Activated naive CD4-positive, alpha-beta T cell treated with anti-CD3 and anti-CD28 coated beads, Interleukin-2, amount 50 U/mL, for 72 hours (primary cell): ENCODE results near the gene FBRSL1. TPM values are rescaled to one million over a fixed set of nuclear protein-coding genes. Genes with fewer than 3 reads are reported as not detected.

Experiments used
- ATAC-seq, 2 donors: fragments of 150-1000 bp; cut with Tn5 transposase; 2 replicates each; pipeline ENCODE4 v1.10.0; 2021; ENCODE audit warnings: mild to moderate bottlenecking in 2 of 2, moderate library complexity in 2 of 2
- DNase-seq, 2 donors: peaks; one replicate each; pipeline ENCODE4 v3.0.0; 2021 to 2022; ENCODE audit warnings: low spot score in 2 of 2
- H3K27ac Mint-ChIP-seq, 2 donors: one replicate each; pipeline ENCODE4 v1.8.0; 2022; ENCODE audit warnings: mild to moderate bottlenecking in 2 of 2, mixed read lengths in 2 of 2
- H3K36me3 Mint-ChIP-seq, 2 donors: one replicate each; pipeline ENCODE4 v1.8.0; 2022; ENCODE audit warnings: mixed read lengths in 2 of 2
- H3K9me3 Mint-ChIP-seq, 2 donors: one replicate each; pipeline ENCODE4 v1.8.0; 2022; ENCODE audit warnings: mixed read lengths in 2 of 2
- total RNA-seq, 2 donors: library from RNA; stranded (reverse); gene quantifications; one replicate each; pipeline ENCODE4 v1.2.3, GENCODE V29; 2022

Gene FBRSL1
- total RNA-seq, 2 donors from 2014 or later, result 30.8 to 37.8 TPM

DNA sequence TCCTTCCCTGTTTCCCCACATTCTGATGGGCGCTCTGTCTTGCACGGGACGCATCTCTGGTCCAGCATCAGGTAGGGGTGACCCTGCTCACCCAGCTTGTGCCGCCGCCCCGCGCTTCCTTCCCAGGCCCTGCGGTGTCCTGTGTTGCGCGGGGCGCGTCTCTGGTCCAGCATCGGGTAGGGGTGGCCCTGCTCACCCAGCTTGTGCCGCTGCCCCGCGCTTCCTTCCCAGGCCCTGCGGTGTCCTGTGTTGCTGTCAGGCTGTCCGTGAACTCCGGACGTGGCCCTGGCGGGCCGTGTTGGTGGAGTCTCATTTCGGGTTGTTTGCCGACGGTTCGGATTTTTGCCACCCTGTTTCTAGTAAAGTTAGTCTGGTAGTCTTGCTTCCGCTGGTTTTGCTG, 6.8 kb downstream of the FBRSL1 start:
- no peak for ATAC-seq

DNA sequence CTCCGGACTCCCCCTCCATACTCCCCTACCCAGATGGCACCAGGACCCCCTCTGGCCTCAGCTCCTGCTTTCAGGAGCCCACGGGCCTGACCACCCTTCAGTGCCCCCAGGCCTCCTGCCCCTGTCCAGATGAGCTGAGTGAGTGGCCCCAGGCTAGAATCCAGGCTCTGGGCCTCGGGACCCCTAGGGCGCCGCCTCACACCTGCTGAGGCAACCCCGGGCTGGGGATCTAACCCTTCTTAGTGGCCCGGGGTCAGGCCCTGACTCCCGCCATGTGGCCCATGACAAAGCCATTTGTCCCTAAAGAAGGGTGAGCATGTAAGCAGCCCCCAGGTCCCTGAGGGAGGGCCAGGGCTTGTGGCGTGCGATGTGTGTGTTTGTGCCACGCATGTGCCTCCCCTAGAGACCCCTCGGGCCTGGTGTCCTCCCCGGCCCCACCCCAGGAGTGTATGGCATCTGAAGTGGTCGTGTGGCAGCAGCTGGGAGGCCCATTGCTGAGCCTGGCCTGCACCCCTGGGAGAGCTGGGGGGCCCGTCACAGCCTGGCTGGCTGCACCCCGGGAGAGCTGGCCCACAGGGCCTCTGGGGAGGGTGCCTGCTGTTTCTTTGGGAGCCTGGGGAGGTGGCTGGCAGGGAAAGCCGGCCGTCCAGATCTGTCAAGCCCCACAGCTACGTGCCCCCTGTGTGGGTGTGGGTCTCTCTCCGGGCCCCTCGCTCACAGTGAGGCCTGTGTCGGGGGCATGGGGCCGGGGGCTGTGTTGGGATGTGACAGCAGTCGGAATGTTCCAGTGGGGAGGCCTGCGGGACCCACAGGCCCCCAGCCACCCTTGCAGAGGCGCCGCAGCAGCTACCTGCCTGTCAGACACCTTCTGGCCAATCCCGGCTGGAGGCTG, 7.8 kb downstream of the FBRSL1 start:
- H3K9me3 Mint-ChIP-seq, result no peaks in the 10 kb centered on the region
- peak overlapping the region; percentile 36 to 77 for H3K27ac Mint-ChIP-seq
- DNase-seq (no peak), ATAC-seq (no peak)
- no peaks in the 10 kb centered on the region for H3K36me3 Mint-ChIP-seq

More for the DNA sequence above, 6.8 kb downstream of the FBRSL1 start:
- Mint-ChIP-seq H3K36me3 (no peaks in the 10 kb centered on the region), H3K9me3 (no peaks in the 10 kb centered on the region), H3K27ac (peak overlapping the region; percentile 6 to 77)
- no peak for DNase-seq

- no peaks in the 10 kb centered on the region for H3K9me3 Mint-ChIP-seq
- no peak for ATAC-seq
- no peak for DNase-seq
- H3K27ac Mint-ChIP-seq, result no peak overlapping the region
- H3K36me3 Mint-ChIP-seq, result no peaks in the 10 kb centered on the region
These were observed 9.0 kb downstream of the FBRSL1 start for GRCh38 chr12:132498931-132499330.

DNA sequence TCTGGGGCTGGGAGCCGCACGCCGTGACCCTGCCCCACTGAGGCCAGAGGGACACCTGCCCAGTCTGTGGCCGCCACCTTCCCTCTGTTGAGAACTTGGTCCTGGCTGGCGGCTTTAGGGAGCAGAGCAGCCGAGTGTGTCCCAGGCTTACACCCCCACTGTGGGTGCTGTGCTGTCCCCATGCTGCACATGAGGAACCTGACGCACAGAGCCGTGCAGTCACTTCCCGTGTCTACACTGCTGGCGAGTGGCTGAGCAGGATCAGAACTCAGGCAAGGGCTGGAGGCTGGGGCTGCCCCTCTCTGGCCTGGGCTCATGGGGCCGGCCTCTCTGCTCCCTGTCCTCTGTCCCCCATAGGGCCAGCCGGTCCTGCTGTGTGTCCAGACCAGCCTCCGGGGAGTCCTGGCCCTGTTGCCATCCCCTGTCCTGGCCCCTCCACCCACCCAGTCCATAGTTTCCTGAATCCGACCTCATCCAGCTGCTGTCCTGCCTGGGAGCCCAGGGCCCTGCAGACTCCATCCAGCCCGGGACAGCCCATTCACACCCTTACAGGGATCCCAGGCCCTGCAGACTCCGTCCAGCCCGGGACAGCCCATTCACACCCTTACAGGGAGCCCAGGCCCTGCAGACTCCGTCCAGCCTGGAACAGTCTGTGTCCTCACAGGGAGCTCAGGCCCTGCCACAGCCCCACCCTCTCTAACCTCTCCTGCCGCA, 10.3 kb downstream of the FBRSL1 start:
- Mint-ChIP-seq H3K36me3 (no peaks in the 10 kb centered on the region), H3K9me3 (no peaks in the 10 kb centered on the region), H3K27ac (peak overlapping the region; percentile 36 to 69)
- no peak for DNase-seq
- peak in 1 of 2 donors; percentile 7 for ATAC-seq

GRCh38 chr12:132500856-132501180, 10.9 kb downstream of the FBRSL1 start:
- Mint-ChIP-seq H3K27ac (peak overlapping the region; percentile 36 to 69), H3K36me3 (no peaks in the 10 kb centered on the region), H3K9me3 (no peaks in the 10 kb centered on the region)
- DNase-seq (no peak), ATAC-seq (no peak)

GRCh38 chr12:132501204-132501940, 11.4 kb downstream of the FBRSL1 start:
- Mint-ChIP-seq H3K9me3 (no peaks in the 10 kb centered on the region), H3K27ac (peak overlapping the region in 1 of 2 donors; percentile 16), H3K36me3 (no peaks in the 10 kb centered on the region)
- ATAC-seq (no peak), DNase-seq (no peak)

- ATAC-seq (no peak), DNase-seq (no peak)
- no peaks in the 10 kb centered on the region for H3K9me3 Mint-ChIP-seq
- H3K27ac Mint-ChIP-seq, result peak overlapping the region in 1 of 2 donors; percentile 16
- no peaks in the 10 kb centered on the region for H3K36me3 Mint-ChIP-seq
These were observed 12.4 kb downstream of the FBRSL1 start for GRCh38 chr12:132502149-132502881.

DNA sequence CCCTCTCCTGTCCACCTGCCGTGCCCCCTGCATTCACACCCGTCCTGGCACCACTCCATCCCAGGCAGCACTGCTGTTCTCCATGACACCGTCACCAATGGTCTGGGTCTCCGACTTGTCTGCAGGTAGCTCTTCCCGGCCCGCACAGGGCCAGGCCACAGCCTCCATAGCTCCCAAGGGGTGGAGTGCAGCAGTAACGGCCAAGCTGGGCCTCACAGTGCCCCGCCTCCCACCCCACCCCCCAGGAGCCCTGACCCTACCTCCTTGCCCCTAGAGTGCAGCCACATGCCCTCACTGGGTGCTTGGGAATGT, 12.9 kb downstream of the FBRSL1 start:
- no peaks in the 10 kb centered on the region for H3K36me3 Mint-ChIP-seq
- H3K27ac Mint-ChIP-seq, result peak overlapping the region in 1 of 2 donors; percentile 74
- no peak for DNase-seq
- no peaks in the 10 kb centered on the region for H3K9me3 Mint-ChIP-seq
- no peak for ATAC-seq

- Mint-ChIP-seq H3K36me3 (no peaks in the 10 kb centered on the region), H3K27ac (peak overlapping the region; percentile 72 to 74), H3K9me3 (no peaks in the 10 kb centered on the region)
- DNase-seq (no peak), ATAC-seq (no peak)
These were observed 13.8 kb downstream of the FBRSL1 start for GRCh38 chr12:132503618-132504204.

DNA sequence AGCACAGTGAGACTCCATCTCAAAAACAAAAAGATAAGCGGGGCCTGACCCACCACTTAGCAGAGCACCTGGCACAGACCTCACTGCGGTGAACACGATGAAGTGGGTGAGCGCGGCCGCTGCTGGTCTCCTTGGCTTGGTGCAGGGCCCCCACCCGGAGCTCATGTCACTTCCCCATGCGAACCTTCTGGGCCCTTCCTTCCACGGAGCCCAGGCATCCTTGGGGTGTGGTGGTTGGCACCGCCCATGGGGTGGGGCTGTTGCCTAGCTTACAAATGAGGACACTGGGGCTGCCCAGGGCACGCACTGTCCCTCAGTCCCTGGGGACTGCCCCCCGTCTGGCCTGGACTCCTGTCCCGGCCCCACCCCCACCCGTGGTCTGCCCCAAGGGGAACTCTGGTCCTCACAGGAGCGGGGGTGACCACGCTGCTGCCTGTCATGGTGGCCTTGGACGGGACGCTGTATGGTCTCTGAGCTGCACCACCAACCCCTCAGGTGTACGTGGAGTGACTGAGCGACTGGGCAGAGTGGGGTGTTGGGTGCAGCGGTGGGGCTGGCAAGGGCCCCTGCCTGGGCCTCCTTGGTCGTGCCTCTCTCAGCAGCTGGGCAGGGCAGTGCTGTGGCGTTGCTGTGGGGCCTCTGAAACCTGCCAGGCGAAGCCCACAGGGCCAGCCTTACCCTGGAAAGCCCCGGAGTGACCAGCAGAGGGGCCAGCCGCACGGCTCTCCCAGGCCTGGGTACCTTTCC, 15.3 kb downstream of the FBRSL1 start:
- ATAC-seq, result no peak
- H3K27ac Mint-ChIP-seq, result peak overlapping the region in 1 of 2 donors; percentile 35

DNA sequence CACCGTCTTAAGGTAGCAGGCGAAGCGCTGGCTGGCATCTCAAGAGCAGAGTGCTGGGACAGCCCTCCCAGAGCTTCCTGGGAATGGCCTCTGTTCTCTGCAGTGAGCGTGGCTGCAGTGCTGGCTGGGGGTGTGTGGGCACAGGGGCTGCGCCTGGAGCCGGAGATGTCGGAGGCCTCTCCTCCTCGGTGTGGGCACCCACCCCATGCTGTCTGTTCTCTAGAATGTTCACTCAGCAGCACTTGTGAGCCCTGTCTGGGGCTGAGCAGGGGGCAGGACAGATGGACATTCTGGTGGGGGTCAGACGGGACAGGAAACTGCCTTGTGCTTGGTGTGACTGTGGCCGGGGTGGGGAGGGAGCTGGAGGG, 15.9 kb downstream of the FBRSL1 start:
- ATAC-seq (no peak), DNase-seq (no peak)
- Mint-ChIP-seq H3K27ac (peak overlapping the region in 1 of 2 donors; percentile 35), H3K36me3 (no peaks in the 10 kb centered on the region), H3K9me3 (no peaks in the 10 kb centered on the region)

More for the DNA sequence above, 15.3 kb downstream of the FBRSL1 start:
- H3K36me3 Mint-ChIP-seq, result no peaks in the 10 kb centered on the region
- H3K9me3 Mint-ChIP-seq, result no peaks in the 10 kb centered on the region
- no peak for DNase-seq

- DNase-seq, result peak in 1 of 2 donors; percentile 76
- H3K36me3 Mint-ChIP-seq, result no peaks in the 10 kb centered on the region
- ATAC-seq, result peak; percentile 89 to 94
- no peaks in the 10 kb centered on the region for H3K9me3 Mint-ChIP-seq
- peak overlapping the region; percentile 35 to 77 for H3K27ac Mint-ChIP-seq
These were observed 16.6 kb downstream of the FBRSL1 start for GRCh38 chr12:132506328-132507160.

DNA sequence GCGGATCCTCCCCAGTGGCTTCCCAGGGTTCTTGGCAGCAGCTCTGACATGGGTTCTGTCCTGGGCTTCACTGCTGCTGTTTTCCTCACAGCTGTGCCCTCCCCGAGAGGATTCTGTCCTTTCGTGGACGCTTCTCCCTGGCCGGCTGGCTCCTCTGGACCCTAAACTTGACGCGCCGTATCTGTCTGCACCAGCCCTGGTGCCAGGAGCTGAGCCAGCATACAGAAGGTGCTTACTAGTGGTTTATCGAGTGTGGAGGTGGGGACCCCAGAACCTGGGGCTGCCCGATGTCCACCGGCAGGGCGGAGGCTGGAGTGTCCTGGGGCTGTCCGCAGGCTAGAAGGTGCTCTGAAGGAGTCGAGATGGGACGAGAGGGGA, 17.2 kb downstream of the FBRSL1 start:
- Mint-ChIP-seq H3K9me3 (no peaks in the 10 kb centered on the region), H3K27ac (peak overlapping the region; percentile 35 to 44), H3K36me3 (no peaks in the 10 kb centered on the region)
- DNase-seq, result no peak
- ATAC-seq, result no peak

DNA sequence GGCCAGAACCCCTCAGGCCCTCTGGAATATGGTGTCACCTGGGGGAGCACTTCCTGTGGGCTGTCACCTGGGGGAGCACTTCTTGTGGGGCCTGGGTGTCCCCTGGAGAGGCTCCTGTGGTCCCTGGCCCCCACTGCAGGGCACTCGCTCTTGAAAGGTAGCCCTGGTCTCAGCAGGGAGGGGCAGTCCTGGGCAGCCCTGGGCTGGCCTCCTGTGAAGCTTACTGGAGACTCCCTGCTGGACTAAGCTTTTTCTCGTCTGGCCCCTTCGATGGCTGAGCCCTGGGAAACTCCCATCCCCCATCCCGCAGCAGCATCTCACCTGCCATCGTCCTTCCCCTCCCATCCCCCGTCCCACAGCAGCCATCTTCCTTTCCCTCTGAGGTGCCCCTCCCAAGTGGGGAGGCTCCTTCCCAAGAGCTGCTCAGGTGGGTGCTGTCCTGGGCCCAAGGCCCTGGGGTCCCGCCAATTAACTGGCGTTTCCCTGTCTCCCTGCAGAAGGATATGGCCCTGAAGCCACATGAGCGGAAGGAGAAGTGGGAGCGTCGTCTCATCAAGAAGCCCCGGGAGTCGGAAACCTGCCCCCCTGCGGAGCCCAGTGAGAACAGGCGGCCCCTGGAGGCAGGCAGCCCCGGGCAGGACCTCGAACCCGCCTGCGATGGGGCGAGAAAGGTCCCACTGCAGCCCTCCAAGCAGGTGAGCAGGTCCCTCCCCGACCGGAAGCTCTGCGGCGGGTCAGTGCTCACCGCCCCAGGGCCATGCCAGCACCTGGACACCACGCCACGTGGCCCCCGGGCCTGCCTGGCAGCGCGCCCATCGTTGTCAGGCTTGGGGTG, 17.9 kb downstream of the FBRSL1 start:
- no peak overlapping the region for H3K27ac Mint-ChIP-seq
- no peaks in the 10 kb centered on the region for H3K36me3 Mint-ChIP-seq
- H3K9me3 Mint-ChIP-seq, result no peaks in the 10 kb centered on the region
- ATAC-seq, result no peak
- no peak for DNase-seq
